ENCODE data around the gene DCN.

- TF ChIP-seq CTCF (IDR thresholded peaks at IDR 0.05; ENCODE audit: low read depth, low read length) (no peak), EZH2phosphoT487 (IDR thresholded peaks at IDR 0.05; ENCODE audit: low read depth) (no peak)
Measured at GRCh38 chr12:91176358-91176757, 6.3 kb downstream of the DCN start.
